HG02852 (cell line): ENCODE measurements around the gene CLGN.
A peak's percentile ranks its signal among the peaks of the same experiment; 100 is the strongest.
"Not testable (repeated sequence)": the region's sequence is repeated elsewhere in the genome, so short reads cannot be mapped to it uniquely, and the experiment has no call there.

Experiments
- ATAC-seq: cut with Tn5 transposase; IDR thresholded peaks from one replicate; pipeline ENCODE4 v1.9.1; 2021; ENCODE audit warnings: mild to moderate bottlenecking, moderate library complexity; ENCODE audit not compliant: unreplicated experiment

Gene CLGN, protein sequence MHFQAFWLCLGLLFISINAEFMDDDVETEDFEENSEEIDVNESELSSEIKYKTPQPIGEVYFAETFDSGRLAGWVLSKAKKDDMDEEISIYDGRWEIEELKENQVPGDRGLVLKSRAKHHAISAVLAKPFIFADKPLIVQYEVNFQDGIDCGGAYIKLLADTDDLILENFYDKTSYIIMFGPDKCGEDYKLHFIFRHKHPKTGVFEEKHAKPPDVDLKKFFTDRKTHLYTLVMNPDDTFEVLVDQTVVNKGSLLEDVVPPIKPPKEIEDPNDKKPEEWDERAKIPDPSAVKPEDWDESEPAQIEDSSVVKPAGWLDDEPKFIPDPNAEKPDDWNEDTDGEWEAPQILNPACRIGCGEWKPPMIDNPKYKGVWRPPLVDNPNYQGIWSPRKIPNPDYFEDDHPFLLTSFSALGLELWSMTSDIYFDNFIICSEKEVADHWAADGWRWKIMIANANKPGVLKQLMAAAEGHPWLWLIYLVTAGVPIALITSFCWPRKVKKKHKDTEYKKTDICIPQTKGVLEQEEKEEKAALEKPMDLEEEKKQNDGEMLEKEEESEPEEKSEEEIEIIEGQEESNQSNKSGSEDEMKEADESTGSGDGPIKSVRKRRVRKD

DNA sequence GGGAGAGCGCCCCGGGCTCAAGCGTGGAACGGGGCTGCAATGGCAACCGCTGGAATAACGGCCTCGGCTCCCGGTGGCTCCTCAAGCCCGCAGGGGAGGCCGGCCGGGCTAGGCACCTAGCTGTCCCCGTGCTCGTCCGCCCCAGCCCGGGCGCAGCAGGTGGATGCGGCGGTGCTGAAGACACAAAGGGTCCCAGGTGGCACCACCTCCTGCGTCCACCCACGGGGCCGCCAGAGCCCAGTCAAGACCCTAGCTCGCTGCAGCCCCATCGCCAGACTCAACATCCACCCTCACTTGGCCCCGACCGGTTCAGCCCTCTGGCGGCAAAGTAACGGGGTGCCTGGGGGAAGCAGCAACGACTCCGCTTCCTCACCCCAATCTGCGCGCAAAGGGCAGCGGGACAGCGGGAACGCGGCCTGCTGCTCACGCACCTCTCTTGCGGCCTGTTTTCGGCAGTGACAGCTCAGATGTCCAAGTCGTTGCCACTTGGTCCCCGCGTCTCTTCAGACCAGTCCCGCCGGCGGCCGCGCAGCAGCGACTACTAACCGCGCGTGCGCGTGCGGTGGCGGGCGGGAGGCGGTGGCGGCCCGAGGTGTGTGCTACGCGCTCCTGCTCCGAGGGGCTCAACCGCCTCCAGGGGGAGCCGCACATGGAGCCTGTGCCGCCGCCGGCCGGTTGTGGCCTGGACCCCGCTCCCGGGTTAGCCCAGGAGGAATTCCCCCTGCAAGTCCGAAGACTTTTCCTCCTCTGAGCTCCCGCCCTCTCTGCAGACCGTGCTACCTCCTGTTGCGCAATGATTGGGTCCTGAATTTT lies at the start of gene CLGN:
TSS of gene CLGN (minus strand) at position 543 of the 813 bp plus-strand sequence. CDS start 14,570 bp downstream, outside the sequence.
- ATAC-seq = peak; percentile 82

DNA sequence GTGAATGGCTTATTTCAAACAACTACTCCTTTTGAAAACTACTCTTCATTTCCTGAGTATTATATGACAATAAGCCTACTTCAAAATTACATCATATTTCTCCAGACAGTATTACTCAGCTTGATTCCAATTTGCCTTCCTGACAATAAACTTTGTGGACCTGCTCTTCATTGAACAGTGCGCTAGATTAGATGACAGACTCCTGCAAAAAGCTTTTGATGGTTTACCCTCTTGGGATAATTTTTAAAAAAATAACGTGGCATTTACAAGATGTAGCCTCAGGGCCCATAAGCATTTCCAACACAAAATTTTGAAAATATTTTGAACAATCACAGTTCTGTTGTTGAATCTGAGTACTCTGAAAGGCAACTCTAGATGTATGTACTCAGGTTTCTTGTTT lies 44.7 kb upstream of the CLGN start:
- no peak for ATAC-seq

DNA sequence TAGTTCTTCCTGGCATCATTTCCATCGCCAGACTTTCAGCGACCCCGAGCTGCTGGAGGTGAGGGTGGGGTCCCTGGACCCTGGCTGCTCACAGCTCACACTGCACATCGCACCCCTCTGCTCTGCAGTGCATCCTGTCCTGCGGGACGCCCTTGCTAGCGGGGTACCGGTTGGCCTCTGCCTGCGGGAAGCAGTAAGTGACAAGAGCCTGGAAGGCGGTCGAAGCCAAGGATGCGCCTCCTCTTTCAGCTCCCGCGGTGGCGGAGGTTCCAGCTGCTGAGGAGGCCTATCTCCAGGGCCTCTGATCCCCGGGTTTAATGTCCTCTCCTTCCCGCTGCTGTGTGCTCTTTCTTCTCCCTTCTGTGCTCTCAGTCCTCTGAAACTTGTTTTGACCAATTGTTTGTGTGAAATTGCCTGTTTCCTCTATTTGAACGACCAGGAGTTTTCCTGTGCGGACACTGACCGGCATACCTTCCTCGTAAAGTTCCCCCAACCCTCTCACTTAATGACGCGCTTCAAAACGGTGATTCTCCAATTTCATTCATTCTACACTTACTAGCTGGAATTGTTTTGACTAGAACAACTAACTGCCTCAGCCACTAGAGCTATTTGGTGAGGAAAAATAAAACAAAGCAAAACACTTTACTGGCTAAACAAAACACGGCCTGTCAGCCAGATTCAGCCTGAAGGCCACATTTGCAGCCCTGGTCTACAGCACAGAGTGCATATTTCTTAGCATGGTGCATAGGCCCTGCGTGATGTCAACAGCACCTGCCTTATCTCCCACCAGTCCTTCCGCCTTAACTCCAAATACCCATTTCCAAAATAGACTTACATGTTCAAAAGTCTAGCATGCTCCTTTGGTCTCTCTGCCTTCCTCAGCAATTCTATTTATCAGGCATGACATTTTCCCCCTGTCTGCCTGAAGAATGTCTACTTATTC lies 42.6 kb upstream of the CLGN start:
- ATAC-seq = no peak

DNA sequence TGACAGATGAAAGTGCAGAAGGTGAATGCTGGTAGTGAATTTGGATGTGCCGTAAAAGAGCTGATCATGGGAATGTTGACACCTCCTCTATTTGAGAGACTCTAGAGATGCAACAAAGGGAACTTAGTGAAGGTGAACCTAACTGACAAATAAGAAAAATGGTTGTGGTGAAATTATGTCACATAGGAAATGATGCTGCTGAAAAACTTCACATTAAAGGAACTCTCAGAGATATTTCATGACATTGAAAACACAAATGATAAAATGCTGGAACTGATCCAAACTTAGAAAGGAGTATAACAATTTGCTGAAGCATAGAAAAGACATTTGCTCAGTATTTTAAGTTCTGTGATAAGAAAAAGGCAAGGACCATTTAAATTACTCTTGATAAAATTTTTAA lies 38.7 kb upstream of the CLGN start:
- ATAC-seq = no peak

DNA sequence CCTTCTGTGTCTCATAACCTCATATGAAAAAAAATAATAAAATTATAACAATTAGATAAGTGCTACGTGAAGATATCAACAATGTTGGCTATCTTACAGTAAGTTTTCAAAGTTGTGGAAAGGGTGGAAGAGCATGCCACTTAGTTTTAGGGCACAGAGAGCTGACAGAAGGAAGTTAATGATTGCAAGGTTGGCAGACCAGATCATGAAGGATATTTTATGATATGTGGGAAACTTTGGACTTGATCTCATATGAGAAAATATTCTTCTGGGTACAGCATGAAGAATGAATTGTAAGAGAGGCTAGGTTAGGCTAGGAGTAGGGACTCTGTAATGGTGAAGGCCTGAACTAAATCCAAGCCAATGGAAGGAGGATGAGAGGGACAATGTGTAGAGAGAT lies 36.2 kb upstream of the CLGN start:
- no peak for ATAC-seq

DNA sequence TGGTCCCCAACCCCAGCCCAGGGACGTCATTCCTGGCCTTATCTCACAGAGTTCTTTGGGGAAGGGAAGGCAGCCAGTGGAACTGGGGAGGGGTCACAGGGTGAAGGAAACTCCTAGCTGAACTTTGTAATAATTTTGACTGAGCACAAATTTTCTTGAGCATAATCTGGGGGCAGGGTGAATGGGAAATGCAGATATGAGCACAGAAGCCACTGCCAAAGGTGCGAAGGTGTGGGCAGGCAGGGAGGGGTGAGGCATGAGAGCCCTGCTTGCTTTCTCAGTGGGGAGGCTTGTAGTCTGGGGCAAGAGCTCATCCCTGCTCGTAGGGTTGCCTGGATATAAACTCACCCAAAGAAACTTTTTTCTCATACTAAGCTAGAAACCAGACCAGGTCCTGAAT lies 35.7 kb upstream of the CLGN start:
- no peak for ATAC-seq

DNA sequence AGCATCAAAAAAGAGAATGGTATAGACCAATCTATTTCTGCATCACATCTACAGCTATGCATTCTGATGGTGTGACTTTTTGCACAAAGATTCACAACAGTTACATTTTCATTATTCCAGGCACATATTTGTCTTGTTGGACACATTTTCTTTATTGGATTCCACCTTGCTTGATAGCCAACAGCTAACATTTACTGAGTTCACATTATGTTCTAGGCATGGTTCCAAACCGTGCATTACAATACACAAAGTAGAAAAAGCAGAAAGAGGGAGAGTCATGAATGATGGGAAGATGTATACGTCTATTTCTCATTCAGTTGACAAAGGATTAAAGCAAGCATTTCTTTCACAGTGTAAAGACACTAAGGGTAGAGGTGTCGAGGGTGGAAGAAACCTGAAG lies 22.9 kb upstream of the CLGN start:
- ATAC-seq = no peak

DNA sequence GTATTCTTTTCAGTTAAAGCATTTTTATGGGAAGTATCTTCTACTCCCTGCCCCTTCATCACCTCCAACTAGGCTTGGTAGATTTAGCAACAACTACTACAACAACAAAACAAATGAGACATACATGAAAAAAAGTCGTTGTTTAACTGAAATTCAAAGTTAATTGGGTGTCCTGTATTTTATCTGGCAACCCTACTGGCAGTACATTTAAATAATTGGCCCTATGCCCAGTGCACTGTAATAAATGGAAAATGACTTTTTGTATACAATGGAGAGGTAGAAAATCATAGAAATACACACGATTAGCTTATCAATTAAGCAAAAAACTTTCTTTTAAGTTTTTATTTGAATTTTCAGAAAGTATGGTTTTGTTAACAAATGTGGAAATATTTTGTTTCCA lies 21.4 kb upstream of the CLGN start:
- ATAC-seq = no peak

DNA sequence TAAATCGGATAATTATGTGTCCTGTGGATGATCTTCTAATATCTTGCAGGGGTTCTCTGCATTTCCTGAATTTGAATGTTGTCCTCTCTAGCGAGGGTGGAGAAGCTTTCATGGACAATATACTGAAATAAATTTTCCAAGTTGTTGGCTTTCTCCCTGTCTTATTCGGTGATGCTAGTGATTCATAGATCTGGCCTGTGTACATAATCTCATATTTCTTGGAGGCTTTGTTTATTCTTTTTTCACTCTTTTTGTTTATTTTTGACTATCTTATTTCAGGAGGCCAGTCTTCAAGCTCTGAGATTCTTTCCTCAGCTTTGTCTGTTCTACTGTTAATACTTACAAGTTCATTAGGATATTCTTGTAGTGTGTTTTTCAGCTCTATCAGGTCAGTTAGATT lies 20.7 kb upstream of the CLGN start:
- ATAC-seq = no peak

DNA sequence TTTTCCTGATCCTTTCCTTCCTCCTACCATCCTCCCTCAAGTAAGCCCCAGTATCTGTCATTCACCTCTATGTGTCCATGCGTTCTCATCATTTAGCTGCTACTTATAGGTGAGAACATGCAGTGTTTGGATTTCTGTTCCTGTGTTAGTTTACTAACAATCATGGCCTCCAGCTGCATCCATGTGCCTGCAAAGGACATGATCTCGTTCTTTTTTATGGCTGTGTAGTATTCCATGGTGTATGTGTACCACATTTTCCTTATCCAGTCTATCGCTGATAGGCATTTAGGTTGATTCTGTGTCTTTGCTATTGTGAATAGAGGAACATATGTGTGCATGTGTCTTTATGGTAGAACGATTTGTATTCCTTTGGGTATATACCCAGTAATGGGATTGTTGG lies 16.9 kb upstream of the CLGN start:
- not testable (repeated sequence) for ATAC-seq

DNA sequence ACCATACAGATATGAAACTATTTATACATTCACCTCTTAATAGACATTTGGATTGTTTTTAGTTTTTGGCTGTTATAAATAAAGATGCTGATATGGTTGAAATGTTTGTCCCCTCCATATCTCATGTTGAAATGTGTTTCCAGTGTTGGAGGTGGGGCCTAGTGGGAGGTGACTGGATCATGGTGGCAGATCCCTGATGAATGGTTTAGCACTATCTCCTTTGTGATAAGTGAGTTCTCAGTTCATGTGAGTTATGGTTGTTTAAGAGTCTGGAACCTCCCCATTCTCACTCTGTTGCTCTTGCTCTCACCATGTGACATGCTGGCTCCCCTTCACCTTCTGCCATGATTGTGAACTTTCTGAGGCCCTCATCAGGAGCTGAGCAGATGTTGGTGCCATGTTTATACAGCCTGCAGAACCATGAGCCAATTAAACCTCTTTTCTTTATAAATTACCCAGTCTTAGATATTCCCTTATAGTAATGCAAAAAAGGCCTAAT lies 12.2 kb upstream of the CLGN start:
- no peak for ATAC-seq

DNA sequence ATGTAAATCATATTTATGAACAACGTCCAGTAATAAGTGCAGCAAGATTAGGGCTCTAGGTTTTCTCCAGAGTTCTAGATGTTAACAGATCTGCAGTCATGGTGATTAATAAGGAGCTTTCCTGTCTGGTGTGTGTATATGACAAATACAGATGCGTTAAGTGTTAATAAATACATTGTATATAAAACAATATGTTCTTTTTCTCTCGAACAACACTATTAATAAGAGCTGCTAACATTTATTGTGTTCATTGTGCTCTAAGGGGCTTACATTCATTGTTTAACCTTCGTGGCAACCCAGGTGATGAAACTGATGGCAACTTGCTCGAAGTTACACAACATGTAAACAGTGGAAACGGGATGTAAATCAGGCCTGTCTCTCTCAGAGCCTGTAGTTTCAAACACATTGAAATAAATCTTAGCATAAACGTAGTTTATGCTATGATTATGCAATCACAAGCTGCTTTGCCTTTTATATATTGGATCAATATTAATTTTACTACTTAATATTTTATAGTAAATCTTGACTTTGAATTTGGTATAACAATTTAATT lies 547 bp upstream of the CLGN start:
- ATAC-seq = no peak

DNA sequence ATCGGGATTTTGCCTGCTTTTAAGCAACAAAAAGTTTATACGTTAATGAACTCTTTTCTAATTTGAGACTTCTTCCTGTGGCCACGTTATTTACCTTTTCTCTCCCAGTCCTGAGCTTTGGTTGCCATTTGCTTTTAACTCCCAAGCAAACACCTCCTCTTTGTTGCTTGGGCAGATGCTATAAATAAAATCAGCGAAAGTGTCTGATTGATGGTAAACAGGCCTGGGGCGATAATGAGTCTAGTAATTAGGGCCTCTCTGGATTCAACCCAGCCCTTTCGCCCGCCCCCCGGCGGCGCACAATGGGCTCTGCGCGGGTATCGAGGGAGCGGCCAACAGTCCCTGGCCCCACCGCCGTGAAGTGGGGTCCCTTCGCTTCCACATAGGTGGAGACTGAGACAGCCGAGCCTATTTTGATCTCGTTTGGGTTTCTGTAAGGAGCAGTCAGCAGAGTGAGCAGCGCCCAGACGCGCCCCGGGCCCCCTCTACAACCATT lies 790 bp downstream of the CLGN start:
- peak; percentile 5 for ATAC-seq

DNA sequence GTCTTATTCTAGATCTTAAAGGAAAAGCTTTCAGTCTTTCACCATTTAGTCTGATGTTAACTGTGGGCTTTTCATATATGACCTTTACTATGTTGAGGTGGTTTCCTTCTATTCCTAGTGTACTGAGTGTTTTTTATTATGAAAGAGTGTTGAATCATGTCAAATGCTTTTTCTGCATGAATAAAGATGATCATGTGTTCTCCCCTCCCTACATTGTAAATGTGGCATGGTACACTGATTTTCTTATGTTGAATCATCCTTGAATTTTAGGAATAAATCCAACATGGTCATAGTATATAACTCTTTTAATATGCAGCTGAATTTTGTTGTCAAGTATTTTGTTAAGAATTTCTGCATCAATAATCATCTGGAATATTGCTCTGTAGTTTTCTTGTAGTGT lies 4.3 kb downstream of the CLGN start:
- ATAC-seq = no peak

DNA sequence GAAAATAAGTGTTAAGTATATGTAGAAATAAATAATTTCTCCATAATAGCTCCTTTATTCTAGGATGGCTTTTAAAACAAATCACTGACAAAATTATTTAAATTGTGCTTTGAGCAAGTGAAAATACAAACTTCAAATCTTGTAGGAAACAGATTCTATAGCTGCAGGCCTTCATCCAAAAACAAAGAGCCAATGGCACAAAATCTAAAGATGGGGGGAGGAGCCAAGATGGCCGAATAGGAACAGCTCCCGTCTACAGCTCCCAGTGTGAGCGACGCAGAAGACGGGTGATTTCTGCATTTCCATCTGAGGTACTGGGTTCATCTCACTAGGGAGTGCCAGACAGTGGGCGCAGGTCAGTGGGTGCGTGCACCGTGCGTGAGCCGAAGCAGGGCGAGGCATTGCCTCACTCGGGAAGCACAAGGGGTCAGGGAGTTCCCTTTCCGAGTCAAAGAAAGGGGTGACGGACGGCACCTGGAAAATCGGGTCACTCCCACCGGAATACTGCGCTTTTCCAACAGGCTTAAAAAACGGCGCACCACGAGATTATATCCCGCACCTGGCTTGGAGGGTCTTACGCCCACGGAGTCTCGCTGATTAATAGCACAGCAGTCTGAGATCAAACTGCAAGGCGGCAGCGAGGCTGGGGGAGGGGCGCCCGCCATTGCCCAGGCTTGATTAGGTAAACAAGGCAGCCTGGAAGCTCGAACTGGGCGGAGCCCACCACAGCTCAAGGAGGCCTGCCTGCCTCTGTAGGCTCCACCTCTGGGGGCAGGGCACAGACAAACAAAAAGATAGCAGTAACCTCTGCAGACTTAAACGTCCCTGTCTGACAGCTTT lies 14.1 kb downstream of the CLGN start:
- not testable (repeated sequence) for ATAC-seq

DNA sequence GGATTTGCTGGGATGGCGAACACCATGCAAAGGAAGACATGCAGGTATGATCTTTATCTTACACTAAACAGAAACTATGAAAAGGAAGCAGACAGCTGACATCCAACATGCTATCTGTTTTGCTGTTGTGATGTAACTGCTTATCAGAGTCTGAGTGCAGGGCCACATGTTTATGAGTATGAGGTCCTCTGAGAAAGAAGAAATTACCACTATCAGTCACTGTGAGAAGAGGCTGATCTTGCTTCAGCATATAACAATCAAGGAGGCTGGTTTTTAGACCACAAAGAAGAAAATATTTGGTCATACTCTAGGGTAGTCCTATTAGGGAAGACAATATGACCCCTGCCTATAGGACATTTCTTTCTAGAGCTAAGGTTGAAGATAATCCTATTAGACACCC lies 18.5 kb downstream of the CLGN start:
- no peak for ATAC-seq

DNA sequence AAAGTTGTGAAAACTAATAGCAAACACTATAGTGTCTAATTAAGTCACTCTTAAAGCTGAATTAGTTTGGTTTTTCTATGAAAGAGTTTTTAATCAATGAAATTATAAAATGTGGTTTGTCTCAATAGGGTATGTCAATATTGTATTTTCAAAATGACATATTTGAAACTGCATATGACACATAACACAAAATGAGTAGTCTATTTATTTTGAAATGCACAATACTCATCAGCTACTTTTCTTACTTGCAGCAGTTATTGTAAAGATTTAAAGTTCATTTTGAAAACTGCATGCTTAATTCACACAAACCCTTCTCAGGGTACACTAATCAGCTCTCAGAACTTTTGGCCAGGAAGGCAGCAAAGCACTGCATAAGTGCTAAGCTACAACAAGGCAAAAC lies 21.2 kb downstream of the CLGN start:
- ATAC-seq = no peak

DNA sequence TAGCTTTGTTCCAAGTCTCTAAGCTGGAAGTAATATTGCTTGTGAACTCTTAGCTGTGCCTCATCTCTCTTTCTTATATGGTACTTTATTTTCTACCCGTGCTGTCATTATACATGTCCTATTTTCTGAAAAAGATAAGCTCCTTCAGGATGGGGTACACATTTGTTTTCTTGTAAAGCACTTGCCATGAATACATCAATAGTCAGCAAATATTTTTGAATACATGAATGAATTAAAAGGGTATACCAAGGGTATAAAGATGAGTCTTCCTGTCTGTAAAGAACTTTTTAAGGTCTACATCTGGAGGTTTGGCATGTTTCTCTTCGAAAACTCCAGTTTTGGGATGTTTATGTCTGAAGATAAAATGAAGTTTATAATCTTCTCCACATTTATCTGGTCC lies 27.3 kb downstream of the CLGN start:
- no peak for ATAC-seq

DNA sequence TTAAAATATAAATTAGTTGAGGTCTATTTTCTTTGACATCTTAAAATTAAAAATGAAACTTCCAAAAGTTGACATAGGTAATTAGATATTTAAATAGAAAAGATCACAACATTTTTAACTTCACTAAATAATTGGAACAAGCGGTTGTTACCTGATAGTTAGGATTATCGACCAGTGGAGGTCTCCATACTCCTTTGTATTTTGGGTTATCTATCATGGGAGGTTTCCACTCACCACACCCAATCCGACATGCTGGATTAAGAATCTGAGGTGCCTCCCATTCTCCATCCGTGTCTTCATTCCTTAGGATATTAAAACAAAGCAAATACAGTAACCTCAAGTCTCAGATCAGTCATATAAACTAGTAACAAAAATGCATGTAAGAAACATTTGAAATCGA lies 31.8 kb downstream of the CLGN start:
- ATAC-seq = no peak
